ENCODE results near the gene GLG1.

GRCh38 chr16:74578433-74578832, 28.5 kb downstream of the GLG1 start:
- TF ChIP-seq CTCF (IDR thresholded peaks at IDR 0.05; ENCODE audit: poor library complexity) (no peak), EZH2phosphoT487 (IDR thresholded peaks at IDR 0.05; ENCODE audit: low read depth, severe bottlenecking, unreplicated experiment) (no peak), EZH2 (IDR thresholded peaks at IDR 0.05; ENCODE audit: borderline replicate concordance) (no peak)
